T-cell (primary cell): ENCODE results near the gene CCDC33. TPM values are rescaled to one million over a fixed set of nuclear protein-coding genes. Genes with fewer than 3 reads are reported as not detected.

Source experiments
- ATAC-seq, 4 experiments: fragments of 200-7000 bp in 3 of 4; fragments of 150-1000 bp in 1 of 4; cut with Tn5 transposase; replicated peaks in 1 of 4; 1 replicate in 3 of 4; 2 replicates in 1 of 4; pipeline ENCODE4 v1.10.0; 2021; ENCODE audit warnings: moderate library complexity in 3 of 4, mild to moderate bottlenecking in 2 of 4, moderate number of reproducible peaks in 1 of 4
- CTCF ChIA-PET, 2 donors: fragments of 300-600 bp; sonication (Branson Sonifier 250); formaldehyde crosslinking; loops; one replicate each; lab custom pipeline; 2022; ENCODE audit warnings: antibody characterized with exemption in 2 of 2; lab: Charles Lee
- POLR2A ChIA-PET, 2 donors: fragments of 300-600 bp; sonication (Branson Sonifier 250); formaldehyde crosslinking; loops; one replicate each; lab custom pipeline; 2022; ENCODE audit warnings: antibody characterized with exemption in 2 of 2; lab: Charles Lee
- DNase-seq, 35 experiments: peaks; one replicate each; pipeline versions ENCODE4 v3.0.0 to v3.0.0-alpha.2; 2013 to 2023
- H3K27ac ChIP-seq: one replicate; pipeline ENCODE4 v1.5.1; 2013; ENCODE audit warnings: low read length
- H3K27me3 ChIP-seq, 2 experiments: replicated peaks in 1 of 2; 1 replicate in 1 of 2; 2 replicates in 1 of 2; pipeline versions ENCODE4 v1.6.1 to v1.7.0; 2013; ENCODE audit warnings: low read length in 1 of 2, mixed read lengths in 1 of 2; ENCODE audit not compliant: control insufficient read depth in 2 of 2, insufficient read depth in 2 of 2; ENCODE audit errors: extremely low read depth in 1 of 2
- H3K36me3 ChIP-seq, 2 donors: 1 replicate in 1 of 2; 2 replicates in 1 of 2; pipeline versions ENCODE4 v1.6.1 to v1.7.0; 2013; ENCODE audit warnings: low read length in 1 of 2; ENCODE audit not compliant: control insufficient read depth in 2 of 2, insufficient read depth in 1 of 2; ENCODE audit errors: extremely low read depth in 1 of 2
- H3K4me1 ChIP-seq, 2 experiments: 1 replicate in 1 of 2; 2 replicates in 1 of 2; pipeline versions ENCODE4 v1.6.1 to v1.7.0; 2013; ENCODE audit warnings: low read length in 2 of 2, mixed read lengths in 1 of 2; ENCODE audit not compliant: insufficient read depth in 2 of 2, control insufficient read depth in 1 of 2; ENCODE audit errors: extremely low read depth in 1 of 2
- H3K4me3 ChIP-seq, 2 donors: 1 replicate in 1 of 2; 2 replicates in 1 of 2; pipeline versions ENCODE4 v1.5.1 to v1.7.0; 2013; ENCODE audit warnings: mild to moderate bottlenecking in 2 of 2, low read length in 1 of 2, moderate library complexity in 1 of 2; ENCODE audit not compliant: control insufficient read depth in 1 of 2; ENCODE audit errors: extremely low read depth in 1 of 2
- H3K9me3 ChIP-seq: 2 replicates; pipeline ENCODE4 v1.7.0; 2013
- H3K27ac Mint-ChIP-seq, 2 donors: one replicate each; pipeline ENCODE4 v1.8.0; 2020 to 2021; ENCODE audit warnings: mild to moderate bottlenecking in 2 of 2, mixed read lengths in 2 of 2
- H3K27me3 Mint-ChIP-seq, 2 donors: one replicate each; pipeline ENCODE4 v1.8.0; 2021 to 2022; ENCODE audit warnings: mixed read lengths in 2 of 2
- H3K36me3 Mint-ChIP-seq: one replicate; pipeline ENCODE4 v1.8.0; 2021; ENCODE audit warnings: mixed read lengths
- H3K4me1 Mint-ChIP-seq, 3 donors: one replicate each; pipeline ENCODE4 v1.8.0; 2020 to 2022; ENCODE audit warnings: mixed read lengths in 3 of 3, mild to moderate bottlenecking in 1 of 3
- H3K4me3 Mint-ChIP-seq, 3 donors: one replicate each; pipeline ENCODE4 v1.8.0; 2020 to 2022; ENCODE audit warnings: mild to moderate bottlenecking in 3 of 3, mixed read lengths in 3 of 3, moderate library complexity in 3 of 3
- H3K9me3 Mint-ChIP-seq, 3 donors: one replicate each; pipeline ENCODE4 v1.8.0; 2020 to 2022; ENCODE audit warnings: mixed read lengths in 3 of 3
- WGBS: methylation state at CpG from one replicate; pipeline ENCODE4 v1.1.5; 2013; ENCODE audit warnings: missing lambda C conversion rate; ENCODE audit not compliant: insufficient coverage; 5-methylcytosine and 5-hydroxymethylcytosine counted together
- total RNA-seq, 35 experiments: library from RNA in 6 of 35; stranded (reverse) in 6 of 35; fragments of 120-200 nt in 1 of 35; gene quantifications; one replicate each; pipeline versions ENCODE4 v1.2.1 to v1.2.4 and lab custom pipeline; 2013 to 2026

CCDC33 gene
- total RNA-seq, 5 donors from 2014 or later (not counting 1 experiment from before 2014, with no cell fraction given), result not detected

DNA sequence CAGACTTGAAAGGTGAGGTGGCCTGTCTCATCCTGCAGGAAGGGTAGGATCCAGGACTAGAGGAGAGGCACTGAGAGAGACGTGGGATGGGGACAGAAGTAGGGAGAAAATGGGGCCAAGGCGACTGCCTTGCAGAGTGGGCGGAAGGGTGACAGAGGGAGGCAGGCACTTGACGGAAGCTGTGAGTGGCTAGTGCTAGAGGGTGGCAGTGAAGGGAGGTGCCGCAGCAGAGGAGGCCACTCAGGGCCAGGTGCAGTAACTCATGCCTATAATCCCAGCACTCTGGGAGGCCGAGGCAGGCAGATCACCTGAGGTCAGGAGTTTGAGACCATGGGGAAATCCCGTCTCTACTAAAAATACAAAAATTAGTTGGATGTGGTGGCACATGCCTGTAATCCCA, 7.3 kb downstream of the CCDC33 start:
- POLR2A ChIA-PET, result no interaction called here
- peaks cover 0 to 64% of the 10 kb centered on the region in 2 experiments for H3K27me3 ChIP-seq
- WGBS, result 62% methylated on average over 3 of the region's 7 CpGs
- no peaks in the 10 kb centered on the region for H3K36me3 ChIP-seq
- Mint-ChIP-seq H3K4me3 (no peak overlapping the region), H3K4me1 (peaks cover 9 to 13% (median 11%) of the 10 kb centered on the region in 3 donors), H3K27me3 (peaks cover 39 to 49% of the 10 kb centered on the region in 2 donors), H3K27ac (no peak overlapping the region), H3K9me3 (no peaks in the 10 kb centered on the region), H3K36me3 (no peaks in the 10 kb centered on the region)
- no peak overlapping the region for H3K27ac ChIP-seq
- no peaks in the 10 kb centered on the region for H3K9me3 ChIP-seq
- DNase-seq, result no peak
- peaks cover 5 to 16% of the 10 kb centered on the region in 2 experiments for H3K4me1 ChIP-seq
- no peak overlapping the region for H3K4me3 ChIP-seq
- CTCF ChIA-PET, result no interaction called here
- ATAC-seq, result no peak

DNA sequence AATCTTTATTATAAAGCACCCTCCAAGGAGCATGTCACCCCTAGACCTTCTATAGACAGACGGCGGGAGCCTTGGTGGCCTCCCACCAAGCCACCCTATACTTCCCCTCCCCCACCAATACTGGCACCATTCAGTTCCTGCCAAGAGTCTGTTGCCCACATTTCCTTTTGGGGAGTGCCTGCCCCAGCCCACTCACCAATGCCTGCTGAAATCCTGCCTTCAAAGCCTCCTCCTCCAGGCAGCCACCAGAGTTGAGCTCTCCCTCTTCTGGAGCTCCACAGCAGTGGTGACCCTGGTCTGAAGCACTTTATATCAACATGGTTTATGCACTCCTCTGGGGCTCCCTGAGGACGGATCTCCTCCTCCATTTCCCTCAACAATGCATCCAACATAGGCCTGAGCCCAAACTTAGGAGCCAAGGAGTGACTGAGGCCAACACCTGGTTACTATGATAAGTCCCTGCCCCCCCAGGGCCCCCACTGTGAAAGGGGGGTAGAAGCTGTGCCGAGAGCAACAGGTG, 8.8 kb downstream of the CCDC33 start:
- H3K36me3 ChIP-seq, result no peaks in the 10 kb centered on the region
- Mint-ChIP-seq H3K4me1 (peaks cover 9 to 13% (median 11%) of the 10 kb centered on the region in 3 donors), H3K4me3 (peak overlapping the region in 2 of 3 donors; percentile 28 to 45), H3K36me3 (no peaks in the 10 kb centered on the region), H3K27me3 (peaks cover 39 to 49% of the 10 kb centered on the region in 2 donors), H3K27ac (peak overlapping the region in 1 of 2 donors; percentile 32), H3K9me3 (no peaks in the 10 kb centered on the region)
- ChIA-PET CTCF (no interaction called here), POLR2A (no interaction called here)
- no peaks in the 10 kb centered on the region for H3K9me3 ChIP-seq
- DNase-seq, result no peak
- no peak overlapping the region for H3K4me3 ChIP-seq
- WGBS, result 88% methylated on average over 2 of the region's 4 CpGs
- H3K27me3 ChIP-seq, result peaks cover 0 to 55% of the 10 kb centered on the region in 2 experiments
- H3K4me1 ChIP-seq, result peaks cover 5 to 16% of the 10 kb centered on the region in 2 experiments
- ATAC-seq, result no peak
- no peak overlapping the region for H3K27ac ChIP-seq

DNA sequence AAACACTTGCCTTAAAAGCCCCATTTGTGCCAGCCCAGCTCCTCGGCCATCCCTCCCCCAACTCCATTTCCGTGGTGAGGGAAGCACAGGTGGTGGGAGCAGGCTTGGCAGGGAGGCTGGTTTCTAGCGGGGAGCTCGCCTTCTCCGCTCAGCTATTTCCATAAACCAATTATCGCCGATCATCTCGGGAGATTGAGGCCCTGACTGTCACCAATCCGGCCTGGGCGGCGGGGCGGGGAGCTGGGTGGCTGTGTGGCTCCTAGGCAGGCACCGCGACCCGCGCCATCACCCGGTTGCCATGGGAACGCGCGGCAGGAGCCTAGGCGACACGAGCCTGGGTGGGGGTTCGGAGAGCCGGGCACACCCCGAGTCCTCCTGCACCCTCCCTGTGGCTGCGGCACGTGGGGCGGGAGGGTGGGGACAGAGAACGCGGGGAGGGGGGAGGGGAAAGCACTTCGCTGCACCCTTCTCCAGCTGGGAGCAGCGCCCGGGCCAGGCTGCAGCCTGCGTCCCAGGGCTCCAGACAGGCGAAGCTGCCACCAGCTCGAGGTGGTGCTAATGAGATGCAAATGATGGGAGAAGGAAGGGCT, 9.3 kb downstream of the CCDC33 start:
- DNase-seq (peak in 10 of 35 experiments; percentile 4 to 27 (median 11)), ATAC-seq (peak in 2 of 4 experiments; percentile 32 to 53)
- ChIA-PET POLR2A (no interaction called here), CTCF (no interaction called here)
- WGBS, result 4% methylated on average over 16 of the region's 36 CpGs
- no peaks in the 10 kb centered on the region for H3K9me3 ChIP-seq
- Mint-ChIP-seq H3K36me3 (no peaks in the 10 kb centered on the region), H3K27me3 (peaks cover 42 to 49% of the 10 kb centered on the region in 2 donors), H3K9me3 (no peaks in the 10 kb centered on the region), H3K27ac (no peak overlapping the region), H3K4me1 (peaks cover 9 to 13% (median 11%) of the 10 kb centered on the region in 3 donors), H3K4me3 (peak overlapping the region in 2 of 3 donors; percentile 28 to 45)
- H3K4me1 ChIP-seq, result peaks cover 5 to 16% of the 10 kb centered on the region in 2 experiments
- no peak overlapping the region for H3K27ac ChIP-seq
- no peaks in the 10 kb centered on the region for H3K36me3 ChIP-seq
- peak overlapping the region in 1 of 2 donors; percentile 23 for H3K4me3 ChIP-seq
- peaks cover 0 to 54% of the 10 kb centered on the region in 2 experiments for H3K27me3 ChIP-seq

DNA sequence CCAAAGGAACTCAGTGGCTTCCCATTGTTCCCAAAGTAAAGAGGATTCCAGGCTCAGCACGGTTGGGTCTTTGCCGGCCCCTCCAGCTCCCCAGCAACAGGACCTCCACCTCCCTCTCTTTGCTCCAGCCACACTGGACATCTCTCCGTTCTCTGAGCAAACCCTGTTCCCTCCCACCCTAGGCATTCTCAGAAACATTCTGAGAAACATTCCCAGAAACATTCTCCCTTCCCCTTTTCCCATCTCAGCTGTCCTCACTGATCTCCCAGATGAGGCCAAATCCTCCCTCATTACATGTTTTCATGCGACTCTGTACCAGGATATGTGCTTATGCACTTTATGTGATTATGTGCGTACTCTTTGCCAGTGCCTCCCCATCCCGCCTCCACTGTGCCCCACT, 14.1 kb downstream of the CCDC33 start:
- H3K27ac Mint-ChIP-seq, result no peak overlapping the region
- peaks cover under 1 to 5% (median 3%) of the 10 kb centered on the region in 3 donors for H3K4me1 Mint-ChIP-seq
- CTCF ChIA-PET, result no interaction called here
- H3K27ac ChIP-seq, result no peak overlapping the region
- no peak overlapping the region for H3K4me3 ChIP-seq
- peaks cover 2 to 5% of the 10 kb centered on the region in 2 experiments for H3K4me1 ChIP-seq
- no peak for DNase-seq
- no peaks in the 10 kb centered on the region for H3K9me3 ChIP-seq
- WGBS, result 90% methylated on average over 5 of the region's 6 CpGs
- peaks cover 14 to 20% of the 10 kb centered on the region in 2 donors for H3K27me3 Mint-ChIP-seq
- H3K36me3 ChIP-seq, result no peaks in the 10 kb centered on the region
- no peak for ATAC-seq
- peaks cover 0 to 27% of the 10 kb centered on the region in 2 experiments for H3K27me3 ChIP-seq
- no peak overlapping the region for H3K4me3 Mint-ChIP-seq
- no peaks in the 10 kb centered on the region for H3K36me3 Mint-ChIP-seq
- POLR2A ChIA-PET, result no interaction called here
- H3K9me3 Mint-ChIP-seq, result no peaks in the 10 kb centered on the region

DNA sequence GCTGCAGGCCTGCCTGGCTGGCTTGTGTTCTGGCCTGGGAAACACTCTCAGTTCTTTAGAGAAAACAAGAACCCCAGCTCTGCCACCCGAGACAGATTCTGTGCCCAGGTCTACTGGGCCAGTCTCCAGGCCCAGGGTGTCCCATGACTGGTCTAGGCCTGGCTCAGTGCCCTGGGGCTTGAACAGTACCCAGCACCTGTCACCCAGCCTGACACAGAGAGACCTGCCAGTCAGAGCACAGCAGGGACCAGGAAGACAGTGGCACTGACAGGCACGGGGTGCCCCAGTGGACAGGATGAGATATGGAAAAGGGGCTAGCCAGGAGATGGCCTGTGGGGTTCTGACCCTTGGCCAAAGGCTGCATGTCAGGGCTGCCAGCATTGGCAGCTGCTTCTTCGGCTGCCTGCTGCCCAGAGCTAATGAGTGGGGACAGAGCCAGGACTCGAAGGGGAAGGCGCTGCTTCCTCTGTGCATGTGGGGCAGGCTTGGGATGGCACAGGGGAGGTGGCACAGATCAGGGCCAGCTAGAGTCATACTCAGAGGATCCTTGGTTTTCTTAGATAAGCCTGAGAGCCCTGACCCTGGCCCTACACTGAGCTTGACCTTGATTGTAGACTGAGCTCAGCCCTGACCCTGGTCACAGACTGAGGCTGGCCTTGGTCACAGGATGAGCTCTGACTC, 15.1 kb downstream of the CCDC33 start:
- DNase-seq, result no peak
- Histone ChIP-seq H3K9me3 (no peaks in the 10 kb centered on the region), H3K36me3 (no peaks in the 10 kb centered on the region), H3K4me3 (no peak overlapping the region), H3K27ac (no peak overlapping the region), H3K27me3 (peaks cover 0 to 28% of the 10 kb centered on the region in 2 experiments), H3K4me1 (no peaks in the 10 kb centered on the region)
- Mint-ChIP-seq H3K4me3 (no peak overlapping the region), H3K27me3 (peaks cover 7 to 15% of the 10 kb centered on the region in 2 donors), H3K4me1 (no peaks in the 10 kb centered on the region), H3K36me3 (no peaks in the 10 kb centered on the region), H3K9me3 (no peaks in the 10 kb centered on the region), H3K27ac (no peak overlapping the region)
- 90% methylated on average over 5 of the region's 5 CpGs for WGBS
- POLR2A ChIA-PET, result no interaction called here
- CTCF ChIA-PET, result interaction anchor here in 1 of 2 donors (0.5 kb wide), 1 partner anchor 237 kb away, joined by 3 read pairs; no protein-coding TSS in a partner anchor
- ATAC-seq, result no peak

DNA sequence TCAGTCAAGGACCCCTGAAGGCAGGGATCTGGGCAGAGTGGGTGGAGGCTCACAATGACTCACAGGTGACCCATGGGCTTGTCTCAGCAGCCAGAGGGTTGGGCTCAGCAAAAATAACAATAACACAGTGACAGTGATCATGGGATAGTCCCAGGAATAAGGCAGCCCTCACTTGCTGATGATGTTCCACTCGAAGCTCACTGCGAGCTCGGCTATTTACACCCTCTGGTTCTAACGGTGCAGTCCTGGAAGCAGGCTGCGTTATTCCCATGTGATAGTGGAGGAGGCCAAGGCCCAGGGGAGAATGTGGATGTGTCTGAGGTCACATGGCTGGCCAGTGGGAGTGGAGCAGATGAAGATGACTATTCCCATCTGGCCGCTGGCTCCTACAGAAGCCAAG, 16.2 kb downstream of the CCDC33 start:
- no peak overlapping the region for H3K27ac ChIP-seq
- POLR2A ChIA-PET, result no interaction called here
- peaks cover 8 to 13% of the 10 kb centered on the region in 2 donors for H3K27me3 Mint-ChIP-seq
- H3K9me3 ChIP-seq, result no peaks in the 10 kb centered on the region
- H3K4me3 Mint-ChIP-seq, result no peak overlapping the region
- H3K4me3 ChIP-seq, result no peak overlapping the region
- CTCF ChIA-PET, result no interaction called here
- H3K27me3 ChIP-seq, result peaks cover 0 to 37% of the 10 kb centered on the region in 2 experiments
- H3K36me3 Mint-ChIP-seq, result no peaks in the 10 kb centered on the region
- no peak overlapping the region for H3K27ac Mint-ChIP-seq
- H3K36me3 ChIP-seq, result no peaks in the 10 kb centered on the region
- no peaks in the 10 kb centered on the region for H3K4me1 Mint-ChIP-seq
- no peaks in the 10 kb centered on the region for H3K9me3 Mint-ChIP-seq
- no peaks in the 10 kb centered on the region for H3K4me1 ChIP-seq
- DNase-seq (no peak), ATAC-seq (no peak)
- 57% methylated on average over 5 of the region's 6 CpGs for whole genome bisulfite sequencing
